Liver (tissue), 3 donors: Measurements from ENCODE around the gene CSF2.
A peak's percentile ranks its signal among the peaks of the same experiment; 100 is the strongest.

Experiments used
- CTCF ChIP-seq: fragments of 150-350 bp; IDR thresholded peaks from 2 replicates; pipeline ENCODE4 v1.5.1; 2017; ENCODE audit warnings: improper control_type of control experiment, low read depth, low read length; ENCODE audit not compliant: missing input control
- HNF4G ChIP-seq: IDR thresholded peaks from 2 replicates; pipeline ENCODE4 v1.6.1; 2016; ENCODE audit warnings: antibody characterized with exemption
- donor health status: healthy.
- donor health status: healthy.

DNA sequence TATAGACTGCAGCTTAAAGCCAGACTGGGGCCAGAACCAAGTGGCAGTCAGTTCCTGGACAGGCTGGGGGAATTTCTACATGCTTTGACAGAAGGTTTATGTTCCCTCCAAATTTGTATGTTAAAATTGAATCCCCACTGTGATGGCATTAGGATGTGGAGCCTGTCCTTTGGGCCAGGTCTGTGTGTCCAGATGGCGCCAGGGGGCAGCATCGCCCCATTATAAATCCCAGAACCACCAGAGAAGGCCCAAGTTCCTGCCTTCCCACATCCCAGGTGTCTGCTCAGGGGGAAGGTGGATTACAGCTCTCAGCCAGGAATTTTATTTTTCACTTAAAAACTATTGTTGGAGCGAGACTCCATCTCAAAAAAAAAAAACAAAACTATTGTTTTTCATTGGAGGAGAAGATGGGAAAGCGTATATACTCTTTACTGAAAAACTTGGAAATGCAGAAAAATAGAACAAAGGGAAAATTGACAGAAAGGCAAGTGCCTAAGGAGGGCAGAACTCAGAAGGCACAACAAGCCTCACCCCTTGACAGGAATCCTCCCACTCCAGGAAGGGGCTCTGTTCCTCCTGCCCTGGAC lies 8.1 kb upstream of the CSF2 start:
- TF ChIP-seq CTCF (peak; percentile 38), HNF4G (no peak)
